GM13977 (cell line): ENCODE data around the gene RBM44.

Source experiments
- DNase-seq: peaks from one replicate; pipeline ENCODE4 v3.0.0; 2012; ENCODE audit warnings: low spot score
- CTCF ChIP-seq: IDR thresholded peaks from 2 replicates; pipeline ENCODE4 v1.5.1; 2012; ENCODE audit warnings: mild to moderate bottlenecking, control low read depth; ENCODE audit not compliant: insufficient read depth; ENCODE audit errors: extremely low read depth, missing control alignments
- in situ Hi-C: fragments of 300-500 bp; cut with MboI; formaldehyde crosslinking; loops from one replicate; pipeline ENCODE4 v1.12.0; 2022; ENCODE audit warnings: low sequenced_read_pairs, low pct_unique_long_range_greater_than_20kb, mixed read lengths, inconsistent platforms; ENCODE audit not compliant: unreplicated experiment

RBM44 gene

DNA sequence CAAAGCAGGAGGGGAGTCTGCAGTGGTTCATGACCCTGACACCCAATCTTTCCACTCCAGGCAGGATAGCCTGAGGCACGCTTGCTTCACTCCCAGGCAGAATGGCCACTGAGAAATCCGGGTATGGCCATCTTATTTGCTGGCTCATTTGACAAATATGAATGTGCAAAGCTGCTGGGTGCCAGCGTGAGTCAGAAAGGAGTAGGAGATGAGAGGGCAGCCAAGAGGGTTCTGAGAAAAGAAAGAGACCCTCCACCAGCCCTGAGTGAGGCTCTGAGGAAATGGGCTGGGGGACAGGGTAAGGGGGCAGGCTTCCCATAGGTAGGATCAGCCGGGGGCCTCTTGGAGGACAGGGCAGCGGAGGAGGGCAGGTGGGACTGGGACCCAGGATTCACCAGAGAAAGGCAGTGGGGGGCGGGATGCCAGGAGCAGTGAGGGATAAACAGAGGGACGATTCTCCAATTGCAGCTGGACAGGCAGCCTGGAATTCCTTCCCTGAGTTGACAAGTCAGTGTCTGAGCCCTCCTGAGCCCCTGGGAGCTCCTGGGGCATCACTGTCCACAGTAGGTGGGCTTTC lies 76.1 kb downstream of the RBM44 start:
- no peak for DNase-seq
- TF ChIP-seq CTCF = no peak
- in situ Hi-C loops = no loop called here

DNA sequence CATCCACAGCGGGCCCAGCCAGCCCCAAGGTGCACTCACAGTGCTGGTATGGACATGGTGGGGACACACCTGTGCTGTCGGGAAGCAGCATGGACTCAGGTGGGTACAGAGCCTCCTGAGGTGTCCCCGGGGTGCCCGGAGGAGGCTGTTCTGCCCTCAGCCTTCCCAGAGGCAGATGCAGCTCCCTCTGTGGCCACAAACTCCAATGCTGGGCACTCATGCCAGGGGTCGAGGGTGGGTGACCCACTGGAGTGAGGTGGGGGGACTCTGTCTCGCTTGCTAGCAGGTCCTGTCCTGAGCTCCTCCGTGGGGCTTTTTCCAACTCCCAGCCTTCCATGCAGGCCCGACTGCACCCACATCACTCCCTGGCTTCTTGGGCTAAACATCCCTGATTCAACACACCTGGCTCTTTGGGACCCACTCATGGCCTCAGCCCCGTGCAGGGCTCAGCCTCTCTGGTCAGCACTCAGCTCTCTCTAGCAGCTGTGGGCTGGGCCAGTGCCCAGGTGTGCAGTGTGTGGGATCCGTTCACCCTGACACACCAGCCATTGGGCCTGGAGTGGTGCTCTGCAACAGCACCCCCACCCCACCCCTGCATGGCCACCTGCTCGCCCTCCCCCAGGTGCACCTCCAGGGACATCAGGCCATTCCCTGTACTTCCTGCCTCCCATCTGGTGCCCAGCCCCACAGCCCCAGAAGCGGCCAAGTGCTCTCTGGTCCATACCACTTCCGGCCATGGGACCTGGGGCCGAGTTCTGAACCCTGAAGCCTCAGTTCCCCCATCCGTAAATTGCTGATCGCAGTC lies 76.9 kb downstream of the RBM44 start:
- in situ Hi-C loops = no loop called here
- DNase-seq = no peak
- TF ChIP-seq CTCF = no peak

GRCh38 chr2:237876061-237876526 lies 77.5 kb downstream of the RBM44 start:
- in situ Hi-C loops = no loop called here
- DNase-seq = no peak

DNA sequence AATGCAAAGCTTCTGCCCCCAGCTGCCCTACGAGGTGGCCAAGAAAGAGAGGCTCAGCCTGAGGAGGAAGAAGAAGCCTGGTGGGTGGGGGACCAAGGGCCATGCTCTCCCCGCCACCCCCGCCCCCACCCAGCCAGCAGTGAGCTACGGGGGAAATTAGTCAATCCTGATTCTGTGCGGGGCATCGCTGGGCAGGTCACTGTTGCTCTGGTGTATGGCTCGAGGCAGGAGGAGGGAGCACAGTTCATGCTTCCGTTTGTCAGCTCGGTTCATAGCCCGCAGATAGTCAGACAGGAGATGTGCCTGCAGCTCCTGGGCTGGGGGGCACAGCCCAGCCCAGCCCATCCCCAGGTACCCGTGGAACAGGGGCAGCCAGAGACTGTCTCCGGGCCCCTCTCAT lies 78.0 kb downstream of the RBM44 start:
- in situ Hi-C loops = no loop called here
- TF ChIP-seq CTCF = no peak
- no peak for DNase-seq

More at GRCh38 chr2:237876061-237876526, 77.5 kb downstream of the RBM44 start:
- no peak for TF ChIP-seq CTCF

DNA sequence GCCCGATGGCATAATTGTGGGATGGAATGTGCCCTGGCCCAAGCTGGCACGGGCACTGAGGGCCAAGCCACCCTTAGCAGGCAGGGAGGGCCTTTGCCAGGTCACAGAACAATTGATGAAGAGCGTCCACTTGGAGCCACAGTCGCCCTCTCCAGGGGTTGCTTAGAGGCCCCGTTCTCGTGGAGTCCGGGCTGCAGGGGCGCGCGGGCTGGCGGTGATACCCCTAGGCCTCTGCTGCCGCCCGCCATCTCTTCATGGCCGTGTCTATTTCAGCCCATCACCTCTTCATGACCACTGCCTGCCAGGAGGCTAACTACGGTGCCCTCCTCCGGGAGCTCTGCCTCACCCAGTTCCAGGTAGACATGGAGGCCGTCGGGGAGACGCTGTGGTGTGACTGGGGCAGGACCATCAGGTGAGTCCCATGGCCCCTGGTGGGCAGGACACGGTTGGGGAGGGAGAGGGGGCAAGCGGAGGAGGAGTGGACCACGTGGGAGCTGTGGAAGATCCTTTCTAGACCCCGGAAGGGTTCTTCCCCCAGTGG lies 78.4 kb downstream of the RBM44 start:
- in situ Hi-C loops = no loop called here
- TF ChIP-seq CTCF = no peak
- no peak for DNase-seq

GRCh38 chr2:237877576-237878307 lies 79.2 kb downstream of the RBM44 start:
- no peak for TF ChIP-seq CTCF
- in situ Hi-C loops = no loop called here
- DNase-seq = no peak
